GM23338 (cell line): ENCODE data around the gene CADPS.

ENCODE experiments used
- CREB1 ChIP-seq: fragments of 250-450 bp; sonication (Bioruptor Pico); IDR thresholded peaks from 2 replicates; pipeline ENCODE4 v1.5.0; 2020; ENCODE audit warnings: low read depth, mild to moderate bottlenecking, moderate library complexity
- EZH2 ChIP-seq: fragments of 200-600 bp; sonication (generic); IDR thresholded peaks from one replicate; pipeline ENCODE4 v1.8.0; 2017; ENCODE audit warnings: antibody characterized with exemption, mild to moderate bottlenecking, low read depth; ENCODE audit not compliant: unreplicated experiment
- EZH2phosphoT487 ChIP-seq: fragments of 200-600 bp; sonication (generic); IDR thresholded peaks from one replicate; pipeline ENCODE4 v1.8.1; 2018; ENCODE audit warnings: antibody characterized with exemption; ENCODE audit not compliant: unreplicated experiment
- JUNB ChIP-seq: IDR thresholded peaks from one replicate; pipeline ENCODE4 v1.6.1; 2016; ENCODE audit warnings: antibody characterized with exemption; ENCODE audit not compliant: unreplicated experiment
- POLR2AphosphoS5 ChIP-seq: IDR thresholded peaks from 2 replicates; pipeline ENCODE4 v1.6.1; 2016; ENCODE audit warnings: antibody characterized with exemption, low read depth
- ZNF331 ChIP-seq: fragments of 250-450 bp; sonication (Bioruptor Pico); IDR thresholded peaks from 2 replicates; pipeline ENCODE4 v1.5.0; 2020; ENCODE audit warnings: low read depth, mild to moderate bottlenecking, moderate library complexity
- TF ChIP-seq, protein P1 (sequence below), 2 experiments: fragments of 200-600 bp in 1 of 2; sonication (generic) in 1 of 2; conservative IDR thresholded peaks; 2 replicates each; pipeline versions ENCODE4 v1.5.1 to v1.6.1; 2016 to 2017; ENCODE audit warnings: antibody characterized with exemption in 2 of 2, low read depth in 2 of 2, mild to moderate bottlenecking in 2 of 2, moderate library complexity in 1 of 2
- TF ChIP-seq, protein P2 (sequence below): IDR thresholded peaks from one replicate; pipeline ENCODE4 v1.6.1; 2018; ENCODE audit warnings: antibody characterized with exemption; ENCODE audit not compliant: unreplicated experiment
- TF ChIP-seq, protein P3 (sequence below): IDR thresholded peaks from 2 replicates; pipeline ENCODE4 v1.6.1; 2016; ENCODE audit warnings: antibody characterized with exemption

DNA sequence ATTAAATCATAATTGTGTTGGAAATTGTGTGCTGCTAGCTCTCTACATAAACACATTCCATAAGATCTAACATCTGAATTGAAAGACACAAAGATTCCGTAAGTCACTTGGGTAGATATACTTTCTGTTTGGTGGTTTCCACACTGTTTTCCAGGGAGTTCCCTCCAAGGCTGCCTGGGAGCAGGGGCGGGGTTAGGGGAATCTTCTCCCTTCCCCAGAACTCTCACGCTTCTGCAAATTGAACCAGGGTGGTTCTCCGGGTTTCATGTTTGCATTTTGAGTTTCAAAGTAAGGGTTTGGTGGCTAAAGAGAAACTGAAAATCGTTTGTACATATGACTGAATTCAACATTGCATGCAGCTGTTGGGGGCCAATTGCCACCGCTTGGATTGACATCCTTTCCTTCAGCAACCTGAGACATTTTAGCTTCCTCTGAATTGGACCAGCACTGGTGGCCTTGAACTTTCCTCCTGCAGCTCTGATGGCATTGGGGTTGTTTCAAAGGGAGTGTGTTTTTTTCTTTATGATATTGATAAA is 309.1 kb downstream of the CADPS start:
- TF ChIP-seq POLR2AphosphoS5 (no peak), EZH2phosphoT487 (no peak), EZH2 (no peak), CREB1 (CRISPR knock-in tag) (no peak), JUNB (no peak), ZNF331 (no peak)
- TF ChIP-seq, protein P1, sequence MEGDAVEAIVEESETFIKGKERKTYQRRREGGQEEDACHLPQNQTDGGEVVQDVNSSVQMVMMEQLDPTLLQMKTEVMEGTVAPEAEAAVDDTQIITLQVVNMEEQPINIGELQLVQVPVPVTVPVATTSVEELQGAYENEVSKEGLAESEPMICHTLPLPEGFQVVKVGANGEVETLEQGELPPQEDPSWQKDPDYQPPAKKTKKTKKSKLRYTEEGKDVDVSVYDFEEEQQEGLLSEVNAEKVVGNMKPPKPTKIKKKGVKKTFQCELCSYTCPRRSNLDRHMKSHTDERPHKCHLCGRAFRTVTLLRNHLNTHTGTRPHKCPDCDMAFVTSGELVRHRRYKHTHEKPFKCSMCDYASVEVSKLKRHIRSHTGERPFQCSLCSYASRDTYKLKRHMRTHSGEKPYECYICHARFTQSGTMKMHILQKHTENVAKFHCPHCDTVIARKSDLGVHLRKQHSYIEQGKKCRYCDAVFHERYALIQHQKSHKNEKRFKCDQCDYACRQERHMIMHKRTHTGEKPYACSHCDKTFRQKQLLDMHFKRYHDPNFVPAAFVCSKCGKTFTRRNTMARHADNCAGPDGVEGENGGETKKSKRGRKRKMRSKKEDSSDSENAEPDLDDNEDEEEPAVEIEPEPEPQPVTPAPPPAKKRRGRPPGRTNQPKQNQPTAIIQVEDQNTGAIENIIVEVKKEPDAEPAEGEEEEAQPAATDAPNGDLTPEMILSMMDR (conservative IDR thresholded peaks at IDR 0.05; ENCODE audit: low read depth in 2 of 2), result no peak
- TF ChIP-seq, protein P2, sequence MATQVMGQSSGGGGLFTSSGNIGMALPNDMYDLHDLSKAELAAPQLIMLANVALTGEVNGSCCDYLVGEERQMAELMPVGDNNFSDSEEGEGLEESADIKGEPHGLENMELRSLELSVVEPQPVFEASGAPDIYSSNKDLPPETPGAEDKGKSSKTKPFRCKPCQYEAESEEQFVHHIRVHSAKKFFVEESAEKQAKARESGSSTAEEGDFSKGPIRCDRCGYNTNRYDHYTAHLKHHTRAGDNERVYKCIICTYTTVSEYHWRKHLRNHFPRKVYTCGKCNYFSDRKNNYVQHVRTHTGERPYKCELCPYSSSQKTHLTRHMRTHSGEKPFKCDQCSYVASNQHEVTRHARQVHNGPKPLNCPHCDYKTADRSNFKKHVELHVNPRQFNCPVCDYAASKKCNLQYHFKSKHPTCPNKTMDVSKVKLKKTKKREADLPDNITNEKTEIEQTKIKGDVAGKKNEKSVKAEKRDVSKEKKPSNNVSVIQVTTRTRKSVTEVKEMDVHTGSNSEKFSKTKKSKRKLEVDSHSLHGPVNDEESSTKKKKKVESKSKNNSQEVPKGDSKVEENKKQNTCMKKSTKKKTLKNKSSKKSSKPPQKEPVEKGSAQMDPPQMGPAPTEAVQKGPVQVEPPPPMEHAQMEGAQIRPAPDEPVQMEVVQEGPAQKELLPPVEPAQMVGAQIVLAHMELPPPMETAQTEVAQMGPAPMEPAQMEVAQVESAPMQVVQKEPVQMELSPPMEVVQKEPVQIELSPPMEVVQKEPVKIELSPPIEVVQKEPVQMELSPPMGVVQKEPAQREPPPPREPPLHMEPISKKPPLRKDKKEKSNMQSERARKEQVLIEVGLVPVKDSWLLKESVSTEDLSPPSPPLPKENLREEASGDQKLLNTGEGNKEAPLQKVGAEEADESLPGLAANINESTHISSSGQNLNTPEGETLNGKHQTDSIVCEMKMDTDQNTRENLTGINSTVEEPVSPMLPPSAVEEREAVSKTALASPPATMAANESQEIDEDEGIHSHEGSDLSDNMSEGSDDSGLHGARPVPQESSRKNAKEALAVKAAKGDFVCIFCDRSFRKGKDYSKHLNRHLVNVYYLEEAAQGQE, result no peak
- TF ChIP-seq, protein P3, sequence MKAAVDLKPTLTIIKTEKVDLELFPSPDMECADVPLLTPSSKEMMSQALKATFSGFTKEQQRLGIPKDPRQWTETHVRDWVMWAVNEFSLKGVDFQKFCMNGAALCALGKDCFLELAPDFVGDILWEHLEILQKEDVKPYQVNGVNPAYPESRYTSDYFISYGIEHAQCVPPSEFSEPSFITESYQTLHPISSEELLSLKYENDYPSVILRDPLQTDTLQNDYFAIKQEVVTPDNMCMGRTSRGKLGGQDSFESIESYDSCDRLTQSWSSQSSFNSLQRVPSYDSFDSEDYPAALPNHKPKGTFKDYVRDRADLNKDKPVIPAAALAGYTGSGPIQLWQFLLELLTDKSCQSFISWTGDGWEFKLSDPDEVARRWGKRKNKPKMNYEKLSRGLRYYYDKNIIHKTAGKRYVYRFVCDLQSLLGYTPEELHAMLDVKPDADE, result no peak
